Mammary epithelial cell (primary cell): ENCODE data around the gene FNBP1.

Experiments
- EZH2 ChIP-seq: IDR thresholded peaks from 2 replicates; pipeline ENCODE4 v1.6.1; 2012; ENCODE audit warnings: low read length, inconsistent platforms, borderline replicate concordance
- TF ChIP-seq, protein P1 (sequence below), 2 donors: IDR thresholded peaks in 1 of 2; conservative IDR thresholded peaks in 1 of 2; 2 replicates each; pipeline ENCODE4 v1.5.1; 2011 to 2012; ENCODE audit warnings: inconsistent platforms in 2 of 2, low read length in 2 of 2, mild to moderate bottlenecking in 2 of 2, control low read depth in 1 of 2, low read depth in 1 of 2; ENCODE audit not compliant: insufficient read depth in 1 of 2; ENCODE audit errors: extremely low read depth in 1 of 2

DNA sequence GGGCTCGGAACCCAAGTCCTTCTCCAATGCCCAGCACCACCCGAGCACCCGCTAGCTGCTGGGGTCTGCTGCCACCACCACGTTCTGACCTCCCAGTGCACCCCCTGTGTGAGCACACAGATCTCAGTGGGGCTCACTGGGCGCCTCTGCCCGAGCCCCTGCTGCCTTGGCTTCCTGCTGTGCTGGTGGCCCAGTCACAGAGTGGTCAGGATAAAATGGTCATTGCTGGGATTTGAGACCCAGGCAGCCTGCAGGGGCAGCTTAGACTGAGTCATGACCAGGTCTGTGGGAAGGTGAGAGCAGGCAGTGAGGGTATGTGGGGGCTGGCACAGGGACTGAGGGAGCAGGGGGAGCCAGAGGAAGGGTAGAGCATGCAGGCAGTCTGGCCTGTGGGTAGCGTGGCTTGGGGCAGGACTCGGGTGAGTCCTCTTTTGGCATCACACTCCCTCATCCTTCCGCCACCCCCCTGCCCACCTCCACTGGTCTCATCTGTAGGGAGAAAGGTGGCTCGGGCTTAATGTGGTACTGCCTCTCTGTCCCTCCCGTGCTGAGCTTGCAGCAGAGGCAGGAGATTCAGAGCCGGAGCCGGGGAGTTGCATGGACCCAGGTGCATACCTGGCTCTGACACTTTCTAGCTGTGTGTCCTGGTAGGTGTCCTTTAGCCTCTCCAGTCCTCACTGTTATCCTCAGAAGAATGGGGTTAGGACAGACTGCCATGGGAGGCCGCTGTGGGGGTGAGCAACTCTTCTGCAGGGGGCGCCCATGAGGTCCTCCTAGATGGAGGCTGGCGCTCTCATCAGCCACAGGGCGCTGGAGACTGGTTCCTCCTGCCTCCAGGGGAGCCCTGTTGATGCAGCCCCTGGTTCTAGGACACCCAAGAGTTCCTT, 175.6 kb downstream of the FNBP1 start:
- TF ChIP-seq EZH2, result no peak
- TF ChIP-seq, protein P1, sequence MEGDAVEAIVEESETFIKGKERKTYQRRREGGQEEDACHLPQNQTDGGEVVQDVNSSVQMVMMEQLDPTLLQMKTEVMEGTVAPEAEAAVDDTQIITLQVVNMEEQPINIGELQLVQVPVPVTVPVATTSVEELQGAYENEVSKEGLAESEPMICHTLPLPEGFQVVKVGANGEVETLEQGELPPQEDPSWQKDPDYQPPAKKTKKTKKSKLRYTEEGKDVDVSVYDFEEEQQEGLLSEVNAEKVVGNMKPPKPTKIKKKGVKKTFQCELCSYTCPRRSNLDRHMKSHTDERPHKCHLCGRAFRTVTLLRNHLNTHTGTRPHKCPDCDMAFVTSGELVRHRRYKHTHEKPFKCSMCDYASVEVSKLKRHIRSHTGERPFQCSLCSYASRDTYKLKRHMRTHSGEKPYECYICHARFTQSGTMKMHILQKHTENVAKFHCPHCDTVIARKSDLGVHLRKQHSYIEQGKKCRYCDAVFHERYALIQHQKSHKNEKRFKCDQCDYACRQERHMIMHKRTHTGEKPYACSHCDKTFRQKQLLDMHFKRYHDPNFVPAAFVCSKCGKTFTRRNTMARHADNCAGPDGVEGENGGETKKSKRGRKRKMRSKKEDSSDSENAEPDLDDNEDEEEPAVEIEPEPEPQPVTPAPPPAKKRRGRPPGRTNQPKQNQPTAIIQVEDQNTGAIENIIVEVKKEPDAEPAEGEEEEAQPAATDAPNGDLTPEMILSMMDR (conservative IDR thresholded peaks at IDR 0.05 in 1 of 2, IDR thresholded peaks at IDR 0.05 in 1 of 2; ENCODE audit: extremely low read depth in 1 of 2, insufficient read depth in 1 of 2, low read depth in 1 of 2, low read length in 2 of 2), result no peak
